HK-2 (cell line): ENCODE data around the gene ACTL8.

Experiments
- DNase-seq: peaks from one replicate; pipeline ENCODE4 v3.0.0-alpha.2; 2018; ENCODE audit not compliant: unreplicated experiment

Gene ACTL8

DNA sequence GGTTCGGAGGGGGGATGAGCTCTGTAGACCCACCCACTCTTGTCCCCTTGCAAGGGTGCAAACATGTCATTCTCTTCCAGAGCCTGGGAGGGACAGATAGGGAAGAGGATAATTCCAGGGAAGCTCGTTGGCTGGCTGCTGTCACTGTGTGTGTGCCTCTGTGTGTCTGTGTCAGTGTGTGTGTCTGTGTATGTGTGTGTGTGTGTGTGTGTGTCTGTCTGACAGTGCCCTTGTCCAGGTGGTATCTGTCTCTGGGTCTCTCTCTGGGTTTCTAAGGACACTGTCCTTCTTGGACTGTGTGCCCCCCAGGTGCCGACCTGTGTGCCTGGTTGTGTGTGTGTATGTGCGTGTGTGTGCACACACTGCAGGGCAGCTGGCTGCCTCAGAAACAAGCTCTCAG lies 90.5 kb downstream of the ACTL8 start:
- DNase-seq = no peak

DNA sequence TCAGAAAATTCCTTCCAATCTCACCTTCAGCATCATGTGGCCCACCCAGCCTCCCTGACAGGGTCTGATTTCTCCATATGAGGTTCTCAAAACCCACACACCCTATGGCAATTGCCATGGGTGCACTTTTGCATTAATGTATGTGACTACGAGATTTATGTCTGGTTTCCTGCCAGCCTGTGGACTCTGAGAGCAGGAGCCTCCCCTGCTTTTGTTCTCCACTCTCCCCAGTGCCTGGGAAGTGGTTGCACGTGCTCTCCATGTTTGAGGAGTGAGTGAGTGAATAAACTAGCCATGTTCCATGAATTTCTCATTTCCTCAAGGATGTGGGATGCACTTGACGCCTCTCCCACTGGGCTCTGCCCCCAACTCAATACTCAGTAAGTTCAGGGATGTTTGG lies 91.2 kb downstream of the ACTL8 start:
- no peak for DNase-seq

DNA sequence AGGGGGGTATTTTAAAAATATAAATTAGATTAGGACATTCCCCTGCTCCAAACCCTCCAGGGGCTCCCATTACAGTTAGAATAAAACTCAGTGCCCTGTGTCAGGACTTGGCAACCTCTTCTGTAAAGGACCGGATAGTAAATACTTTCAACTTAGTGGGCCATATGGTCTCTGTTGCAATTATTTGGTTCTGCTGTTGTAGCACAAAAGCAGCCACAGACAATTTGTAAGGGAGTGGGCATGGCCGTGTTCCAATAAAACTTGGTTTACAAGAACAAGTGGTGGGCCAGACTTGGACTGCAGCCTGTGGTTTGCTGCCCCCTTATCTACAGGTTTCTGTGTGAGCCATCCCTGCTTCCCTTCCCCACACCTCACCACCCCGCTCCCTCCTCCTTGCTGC lies 92.0 kb downstream of the ACTL8 start:
- no peak for DNase-seq

DNA sequence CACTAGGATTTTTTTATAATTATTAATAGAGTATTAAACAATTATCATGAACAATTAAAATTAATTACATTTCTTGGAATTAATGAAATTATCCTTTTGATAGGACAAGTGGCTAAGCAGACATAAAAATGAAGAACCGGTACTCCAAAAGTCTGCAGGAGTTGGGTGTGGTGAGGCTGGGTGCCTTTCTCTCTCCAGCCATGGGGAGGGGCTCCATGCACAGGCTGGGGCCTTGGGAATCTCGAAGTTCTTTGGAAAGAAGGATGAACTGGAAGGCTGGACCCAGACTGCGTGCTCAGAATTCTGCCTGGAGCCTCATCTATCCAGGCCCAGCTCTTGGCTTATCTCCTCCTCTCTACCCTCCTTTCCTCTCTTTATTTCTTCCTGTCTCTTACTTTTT lies 94.1 kb downstream of the ACTL8 start:
- DNase-seq = no peak

DNA sequence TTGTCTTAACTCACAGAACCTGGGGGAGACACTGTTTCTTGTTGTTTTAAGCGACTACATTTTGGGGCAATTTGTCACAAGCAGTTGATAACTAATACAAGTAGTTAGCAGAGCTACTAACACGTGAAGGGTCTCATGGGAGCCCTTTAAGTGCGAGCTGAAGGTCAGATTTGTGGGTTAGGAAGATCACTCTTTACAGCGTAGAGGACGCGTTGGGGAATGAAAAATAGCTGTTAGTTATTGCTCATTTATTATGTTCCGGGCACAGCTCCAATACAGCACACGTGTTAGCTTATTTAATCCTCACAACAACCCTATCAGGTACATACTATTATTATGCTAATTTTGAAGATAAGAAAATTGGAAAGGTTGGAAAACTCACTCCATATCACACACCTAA lies 95.9 kb downstream of the ACTL8 start:
- no peak for DNase-seq

DNA sequence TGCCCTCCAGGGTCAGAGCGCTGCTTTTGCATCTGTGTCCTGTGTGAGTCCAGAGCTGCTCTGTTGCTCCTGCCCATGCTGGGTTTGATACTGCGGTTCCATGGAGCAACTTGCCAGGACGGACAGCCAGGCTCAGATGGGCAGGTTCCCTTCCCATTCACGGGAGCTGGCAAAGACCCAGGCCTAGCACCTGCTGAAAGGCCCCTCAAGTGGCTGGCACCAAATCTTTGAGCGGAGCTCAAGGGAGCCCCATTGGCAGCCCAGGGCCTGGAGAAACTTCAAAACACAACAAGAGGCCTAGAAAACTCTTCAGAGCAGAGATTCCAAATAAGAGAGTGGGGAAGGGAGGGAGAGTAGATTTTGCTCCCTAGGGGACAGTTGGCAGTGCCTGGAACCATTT lies 97.2 kb downstream of the ACTL8 start:
- DNase-seq = no peak

DNA sequence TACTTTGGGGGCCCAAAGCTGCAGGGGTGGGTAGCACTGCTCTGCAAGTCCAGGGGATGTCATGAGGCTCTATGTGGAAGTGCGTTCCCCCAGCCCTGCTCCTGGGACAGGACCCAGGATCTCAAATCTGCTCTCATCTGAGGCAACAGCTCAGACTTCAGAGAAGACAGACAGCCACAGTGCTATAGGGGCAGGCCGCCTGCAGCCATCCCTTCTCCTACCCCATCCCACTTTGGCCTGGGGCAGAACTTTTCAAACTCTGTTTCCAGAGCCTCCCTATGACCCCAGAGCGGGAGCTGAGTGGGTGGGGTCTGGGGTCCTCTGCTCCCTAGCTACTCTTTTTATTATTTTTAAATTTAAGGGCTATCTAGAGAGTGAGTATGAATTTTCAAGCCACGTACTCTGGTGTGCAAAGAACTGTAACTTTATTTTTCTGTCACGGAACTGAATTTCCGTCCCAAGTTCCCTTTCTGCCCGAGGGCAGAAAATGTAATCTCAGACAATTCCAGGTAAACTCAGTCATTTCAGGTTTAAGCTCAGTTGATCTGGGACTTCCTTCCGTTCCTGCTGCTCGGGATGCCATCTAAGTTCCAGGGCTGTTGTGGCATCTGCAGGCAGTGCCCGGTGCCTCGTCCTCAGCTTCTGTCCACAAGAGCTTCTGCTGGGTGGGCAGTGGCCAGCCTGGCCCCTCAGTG lies 98.3 kb downstream of the ACTL8 start:
- DNase-seq = no peak

DNA sequence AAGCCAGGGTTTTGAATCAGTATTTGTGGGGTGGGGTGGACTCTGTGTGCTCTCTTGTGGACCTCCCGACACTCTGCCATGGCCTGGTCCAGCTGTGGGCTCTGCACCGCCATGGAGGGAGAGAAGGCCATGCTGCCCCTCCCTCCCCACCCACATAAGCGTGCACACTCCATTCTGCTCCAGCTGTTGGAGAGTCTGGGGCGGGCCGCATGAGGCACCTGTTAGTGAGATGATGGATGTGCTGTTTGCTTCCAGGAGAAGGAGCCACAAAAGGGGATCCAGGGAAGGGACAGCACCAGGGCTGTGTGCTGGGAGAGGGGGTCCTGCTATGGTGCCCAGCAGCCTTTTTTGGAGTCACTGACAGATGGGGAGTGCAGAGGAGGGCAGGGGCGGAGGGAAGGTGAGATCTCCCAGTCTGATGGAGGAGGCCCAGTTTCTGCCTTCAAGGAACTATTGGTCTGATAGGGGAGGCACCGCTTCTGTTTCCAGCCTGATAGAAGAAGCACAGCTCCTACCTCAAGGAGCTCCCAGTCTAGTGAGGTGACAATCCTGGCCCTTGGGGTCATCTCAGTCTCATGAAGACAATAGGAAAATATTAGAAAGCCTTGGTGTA lies 101.5 kb downstream of the ACTL8 start:
- DNase-seq = no peak

DNA sequence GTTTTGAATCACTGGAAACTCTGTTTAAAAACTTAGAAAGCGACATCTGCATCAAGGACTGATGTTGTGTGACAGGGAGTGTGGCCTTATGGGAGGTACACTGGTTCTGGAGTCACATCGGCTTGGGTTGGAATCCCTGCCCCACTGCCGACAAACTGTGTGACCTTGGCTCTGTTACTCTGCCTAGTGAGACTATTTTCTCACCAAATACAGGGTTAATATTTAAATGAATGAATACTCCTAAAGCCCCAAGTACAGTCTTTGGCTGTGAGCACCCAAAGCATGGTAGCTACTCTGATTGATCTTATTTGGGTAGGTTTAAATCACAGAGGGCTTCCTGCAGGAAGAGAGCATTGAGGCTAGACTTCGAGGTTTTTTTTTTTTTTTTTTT lies 102.0 kb downstream of the ACTL8 start:
- DNase-seq = no peak

DNA sequence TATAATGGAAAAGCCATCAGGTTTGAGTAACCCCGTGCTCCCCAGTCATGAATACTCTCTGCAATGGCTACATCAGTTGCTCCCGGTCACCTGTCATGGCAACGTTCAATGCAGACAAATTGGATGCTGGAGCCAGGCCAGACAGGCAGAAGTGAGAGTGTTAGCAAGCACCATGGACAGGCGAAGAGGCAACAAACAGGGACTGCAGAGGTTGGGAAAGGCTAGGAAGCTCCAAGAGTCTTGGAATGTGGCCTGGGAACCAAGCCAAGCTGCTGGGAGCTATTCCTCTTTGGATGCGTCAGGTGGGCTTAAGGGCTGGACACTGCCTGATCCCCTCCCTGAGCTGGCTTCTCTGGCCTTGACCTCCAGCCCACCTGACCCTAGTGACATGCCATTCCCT lies 102.9 kb downstream of the ACTL8 start:
- DNase-seq = no peak

DNA sequence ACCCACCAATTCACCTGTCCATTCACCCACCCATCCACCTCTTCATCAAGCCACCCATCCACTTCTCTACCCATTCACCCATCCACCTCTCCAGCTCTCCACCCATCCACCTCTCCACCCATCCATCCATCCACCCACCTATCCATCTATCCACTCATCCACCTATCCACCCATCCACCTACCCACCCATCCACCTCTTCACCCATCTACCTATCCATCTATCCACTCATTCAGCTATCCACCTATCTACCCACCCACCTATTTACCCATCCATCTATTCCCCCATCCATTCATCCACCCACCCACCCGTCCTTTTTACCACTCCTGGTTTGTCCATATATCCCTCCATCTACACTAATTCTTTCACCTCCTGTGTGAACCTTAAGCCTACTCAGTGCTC lies 105.7 kb downstream of the ACTL8 start:
- no peak for DNase-seq

DNA sequence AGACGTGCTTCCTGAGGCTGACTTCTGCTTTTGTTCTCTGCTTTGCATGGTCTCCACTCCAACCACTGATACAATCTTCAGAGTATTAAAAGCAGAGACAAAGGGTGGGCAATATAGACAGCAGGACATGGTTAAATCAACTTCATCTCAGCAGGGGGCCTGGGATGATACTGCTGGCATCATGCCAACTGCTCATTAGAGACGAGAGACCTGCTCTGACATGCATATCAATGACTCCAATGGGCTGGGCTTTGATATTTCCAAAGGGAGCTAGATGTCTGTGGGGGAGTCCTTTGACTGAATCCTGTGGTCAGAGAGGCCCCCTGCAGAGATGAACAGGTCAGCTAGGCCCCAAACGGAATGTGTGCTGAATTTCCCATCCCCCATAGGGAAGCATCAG lies 106.6 kb downstream of the ACTL8 start:
- DNase-seq = peak; percentile 21

DNA sequence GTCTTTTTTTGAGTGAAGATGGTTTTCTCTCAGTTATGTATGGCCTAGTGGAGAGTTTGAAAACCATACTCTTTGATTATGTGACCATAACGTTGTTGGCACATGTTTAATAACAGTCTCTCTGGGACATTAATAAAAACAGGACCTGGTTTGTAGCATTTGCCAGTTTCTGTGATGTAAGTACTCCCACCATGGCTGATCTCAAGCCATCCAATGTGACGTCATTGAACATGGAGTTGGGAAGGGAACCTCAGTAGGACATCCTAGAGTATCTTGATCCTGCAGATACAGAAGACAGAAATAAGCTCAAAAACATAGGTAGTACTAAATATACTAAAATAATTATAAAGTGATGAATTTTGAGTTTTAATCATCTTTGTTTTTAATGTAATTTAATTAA lies 107.0 kb downstream of the ACTL8 start:
- no peak for DNase-seq

DNA sequence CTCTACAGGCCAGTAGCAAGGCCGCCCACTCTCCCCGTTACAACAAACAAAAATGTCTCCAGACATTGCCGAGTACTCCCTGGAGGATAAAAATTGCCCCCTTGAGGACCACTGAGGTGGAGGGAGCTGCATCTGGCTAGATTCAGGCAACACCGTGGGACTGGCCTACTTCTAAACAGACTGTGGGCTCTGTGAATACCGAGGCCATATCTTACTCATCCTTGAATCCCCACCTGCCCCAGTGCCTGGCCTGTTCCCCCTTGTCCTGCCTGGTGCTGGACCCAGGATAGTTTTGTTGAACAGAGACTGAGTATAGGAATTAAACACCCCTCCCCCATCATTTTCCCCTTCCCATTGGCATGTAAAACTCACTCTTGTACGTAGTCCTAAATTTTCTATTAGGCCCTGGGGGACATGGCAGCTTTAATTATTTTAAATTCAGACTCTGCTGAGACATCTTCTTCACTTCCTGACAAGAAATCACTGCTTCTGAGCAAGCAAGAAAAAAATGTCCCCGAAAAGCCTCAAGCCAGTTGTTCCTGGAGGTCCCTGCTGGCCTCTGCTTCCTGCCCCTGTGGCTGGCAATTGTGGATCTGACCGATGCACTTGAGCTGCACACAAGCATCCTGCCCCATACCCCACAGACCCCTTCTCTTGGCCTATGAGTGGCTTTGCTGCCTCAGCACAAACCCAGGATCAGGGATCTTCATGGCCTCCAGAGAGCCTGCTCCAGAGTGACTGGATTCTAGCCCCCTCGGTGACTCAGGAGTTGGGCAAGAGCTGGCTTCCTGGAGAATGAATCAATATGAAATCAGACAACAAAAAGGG lies 111.0 kb downstream of the ACTL8 start:
- peak; percentile 42 for DNase-seq

DNA sequence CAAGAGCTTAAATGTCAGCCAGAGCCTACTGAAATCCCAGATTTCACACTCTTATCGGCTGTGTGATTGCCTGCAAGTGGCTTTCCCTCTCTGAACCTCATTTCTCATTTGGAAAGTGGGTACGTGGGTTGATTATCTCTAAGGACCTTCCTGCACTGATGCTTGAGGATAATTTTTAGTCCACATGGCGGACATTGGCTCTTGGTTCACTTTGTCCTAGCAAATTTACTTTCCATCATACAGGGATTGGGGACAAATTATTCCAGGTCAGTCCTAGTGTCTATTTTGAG lies 111.6 kb downstream of the ACTL8 start:
- no peak for DNase-seq

DNA sequence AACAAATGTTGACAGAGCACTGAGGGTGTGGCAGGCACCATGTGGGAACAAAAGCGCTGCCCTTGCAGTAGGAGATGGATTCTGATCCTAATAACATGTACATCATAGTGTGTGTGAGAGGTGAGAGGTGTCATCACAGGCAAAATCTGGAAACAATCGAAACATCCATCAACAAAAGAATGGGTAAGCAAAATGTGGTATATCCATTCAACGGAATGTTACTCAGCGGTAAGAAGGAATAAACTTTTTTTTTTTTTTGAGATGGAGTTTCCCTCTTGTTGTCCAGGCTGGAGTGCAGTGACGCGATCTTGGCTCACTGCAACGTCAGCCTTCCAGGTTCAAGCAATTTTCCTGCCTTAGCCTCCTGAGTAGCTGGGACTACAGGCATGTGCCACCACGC lies 112.3 kb downstream of the ACTL8 start:
- DNase-seq = no peak

DNA sequence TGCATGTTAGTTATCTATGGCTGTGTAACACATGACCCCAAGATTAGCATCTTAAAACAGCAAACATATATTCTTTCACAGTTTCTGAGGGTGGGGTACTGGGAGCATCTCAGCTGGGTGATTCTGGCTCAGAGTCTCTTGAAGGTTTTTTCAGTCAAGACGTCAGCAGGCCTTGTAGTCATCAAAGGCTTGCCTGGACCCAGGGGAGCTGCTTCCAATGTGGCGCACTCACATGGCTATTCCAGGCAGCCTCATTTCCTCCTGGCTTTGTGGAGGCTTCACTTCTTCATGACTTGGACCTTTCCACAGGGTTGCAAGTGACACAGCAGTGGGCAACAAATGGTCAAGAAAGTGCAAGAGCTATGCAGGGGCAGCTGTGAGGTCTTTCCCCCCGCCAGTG lies 114.7 kb downstream of the ACTL8 start:
- DNase-seq = no peak

DNA sequence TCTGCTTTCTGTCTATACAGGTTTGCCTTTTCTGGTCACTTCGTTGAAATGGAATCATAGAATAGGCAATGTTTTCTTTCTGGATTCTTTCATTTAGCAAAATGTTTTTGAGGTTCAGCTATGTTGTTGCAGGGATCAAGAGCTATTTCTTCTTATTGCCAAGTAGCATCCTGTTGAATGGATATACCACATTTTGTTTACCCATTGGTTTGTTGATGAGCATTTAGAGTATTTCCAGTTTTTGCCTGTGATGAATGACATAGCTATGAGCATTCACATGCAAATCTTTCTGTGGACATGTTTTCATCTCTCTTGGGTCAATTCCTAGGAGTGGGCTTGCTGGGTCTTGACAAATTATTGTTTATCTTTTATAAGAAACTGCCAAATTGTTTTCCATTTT lies 115.5 kb downstream of the ACTL8 start:
- DNase-seq = no peak

DNA sequence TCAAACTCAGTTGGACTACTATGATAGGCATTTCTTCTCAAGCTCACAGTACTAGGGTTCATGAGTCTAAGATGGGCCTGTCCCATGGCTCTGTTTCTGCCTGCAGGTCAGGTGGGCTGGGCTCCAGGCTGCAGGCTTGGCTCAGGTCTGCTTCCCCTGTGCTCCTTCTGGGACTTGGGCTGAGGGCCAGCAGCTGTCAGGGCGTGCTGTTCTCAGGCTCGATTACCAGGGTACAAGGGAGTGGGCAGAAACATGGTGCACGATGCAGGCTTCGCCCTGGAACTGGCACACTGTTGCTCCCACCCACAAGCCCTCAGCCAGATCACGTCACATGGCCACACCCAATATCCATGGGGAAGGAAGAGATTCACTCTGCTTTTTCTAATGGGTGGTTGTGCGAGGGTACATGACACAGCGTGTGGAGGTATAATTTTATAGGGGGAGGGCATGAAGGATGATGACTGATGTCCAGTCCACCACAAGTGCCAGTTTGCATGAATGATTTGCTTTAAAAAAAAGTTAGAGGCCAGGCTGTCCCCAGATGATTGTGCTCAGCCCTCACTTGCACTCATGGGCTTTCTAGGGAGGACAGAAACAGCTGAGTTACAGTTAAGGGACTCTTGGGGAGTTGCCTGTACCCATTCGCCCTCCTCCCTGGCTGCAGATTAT lies 118.0 kb downstream of the ACTL8 start:
- DNase-seq = no peak

DNA sequence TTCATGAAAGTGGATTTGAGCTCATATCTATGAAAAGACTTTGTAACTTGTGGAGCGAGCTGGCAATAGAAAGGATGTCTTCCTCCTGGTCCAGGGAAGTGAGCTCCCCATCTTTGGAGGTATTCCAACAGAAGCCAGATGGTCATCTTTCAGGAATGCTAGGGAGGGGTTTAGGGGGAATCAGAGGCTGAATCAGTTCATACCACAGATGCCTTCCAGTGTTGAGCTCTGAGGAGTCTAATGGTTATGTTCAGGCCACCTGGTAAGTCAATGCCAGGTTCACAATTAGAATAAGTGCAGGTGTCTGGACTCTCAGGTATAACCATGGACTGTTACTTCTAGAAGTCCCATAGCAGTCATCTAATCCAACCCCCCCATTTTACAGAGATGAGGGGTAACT lies 119.1 kb downstream of the ACTL8 start:
- DNase-seq = peak; percentile 22

DNA sequence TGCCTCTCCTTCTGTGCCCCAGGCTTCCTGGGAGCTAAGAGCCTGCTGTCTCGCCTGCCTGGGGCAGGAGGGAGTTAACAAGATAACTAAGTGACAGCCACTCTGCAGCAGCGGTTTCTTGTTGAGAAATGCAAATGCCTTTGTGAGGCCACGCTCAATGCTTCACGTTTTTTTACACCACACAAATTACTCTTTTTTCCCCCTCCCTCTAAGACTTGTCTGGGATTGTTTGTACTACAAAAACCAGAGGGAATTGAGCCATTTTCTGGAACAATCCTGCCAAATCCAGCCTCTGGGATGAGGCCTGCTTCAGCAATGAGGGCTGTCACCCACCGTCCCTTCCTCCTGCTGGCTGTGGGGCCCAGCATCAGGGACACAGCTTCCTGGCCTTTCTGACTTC lies 119.6 kb downstream of the ACTL8 start:
- DNase-seq = no peak

DNA sequence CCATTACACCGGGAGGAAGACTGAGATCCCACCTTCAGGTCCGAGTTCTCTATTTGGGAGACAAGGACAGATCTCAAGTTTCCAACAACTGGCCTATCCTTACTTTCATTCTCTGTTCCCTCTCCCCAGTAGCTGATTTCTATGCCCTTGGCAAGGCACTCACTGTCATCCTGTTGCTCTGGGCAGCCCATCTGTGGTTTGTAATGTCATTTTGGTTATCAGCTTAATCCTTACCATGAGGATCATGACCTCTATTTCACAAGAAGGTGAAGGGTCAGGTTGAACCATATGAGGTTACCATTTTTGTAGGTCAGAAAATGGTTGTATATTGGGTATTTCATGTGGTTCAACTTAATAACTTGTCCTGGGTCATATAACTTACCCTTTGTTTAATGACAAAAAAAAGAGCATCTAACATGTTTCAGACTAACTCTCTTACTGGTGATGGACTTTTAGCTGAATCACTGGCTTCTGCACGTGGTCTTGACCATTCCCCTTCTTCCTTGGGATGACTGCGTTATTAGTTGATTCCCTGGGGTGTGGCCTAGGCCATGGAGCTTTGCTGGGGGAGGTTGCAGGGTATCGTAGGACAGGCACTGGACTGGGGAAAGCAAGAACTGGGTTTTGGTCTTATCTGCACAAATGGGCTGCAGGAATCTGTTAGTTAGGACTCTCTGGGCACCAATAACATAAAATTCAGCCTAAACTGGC lies 120.2 kb downstream of the ACTL8 start:
- DNase-seq = no peak
